Karpas-422 (cell line): Measurements from ENCODE around the gene ZC3H15. TPM values are rescaled to one million over a fixed set of nuclear protein-coding genes. Genes with fewer than 3 reads are reported as not detected.
A peak's percentile ranks its signal among the peaks of the same experiment; 100 is the strongest.

Experiments
- DNase-seq: peaks from one replicate; pipeline ENCODE4 v3.0.0-alpha.2; 2015
- H2AFZ ChIP-seq: fragments of 200-600 bp; sonication (generic); 2 replicates; pipeline ENCODE4 v1.6.1; 2014; ENCODE audit warnings: antibody characterized with exemption, low read length, mixed read lengths
- H3K27ac ChIP-seq: fragments of 200-600 bp; sonication (generic); 2 replicates; pipeline ENCODE4 v1.5.1; 2014; ENCODE audit warnings: mild to moderate bottlenecking, low read length, moderate library complexity
- H3K27me3 ChIP-seq: fragments of 200-600 bp; sonication (generic); 2 replicates; pipeline ENCODE4 v1.6.1; 2014; ENCODE audit warnings: low read length, mixed read lengths
- H3K36me3 ChIP-seq: fragments of 200-600 bp; sonication (generic); 2 replicates; pipeline ENCODE4 v1.6.1; 2014; ENCODE audit warnings: low read length, mixed read lengths; ENCODE audit not compliant: insufficient read depth
- H3K4me1 ChIP-seq: fragments of 200-600 bp; sonication (generic); 2 replicates; pipeline ENCODE4 v1.6.1; 2014; ENCODE audit warnings: mild to moderate bottlenecking, low read length, mixed read lengths
- H3K4me2 ChIP-seq: fragments of 200-600 bp; sonication (generic); 2 replicates; pipeline ENCODE4 v1.6.1; 2014; ENCODE audit warnings: low read length, low read depth, mild to moderate bottlenecking; ENCODE audit not compliant: poor library complexity, severe bottlenecking
- H3K4me3 ChIP-seq: fragments of 200-600 bp; sonication (generic); 2 replicates; pipeline ENCODE4 v1.5.1; 2014; ENCODE audit warnings: mild to moderate bottlenecking, antibody characterized with exemption, low read length, mixed read lengths
- H3K79me2 ChIP-seq: fragments of 200-600 bp; sonication (generic); 2 replicates; pipeline ENCODE4 v1.6.1; 2014; ENCODE audit warnings: mild to moderate bottlenecking, low read length, mixed read lengths
- H3K9ac ChIP-seq: fragments of 200-600 bp; sonication (generic); 2 replicates; pipeline ENCODE4 v1.6.0; 2014; ENCODE audit warnings: low read length
- H3K9me2 ChIP-seq: fragments of 200-600 bp; sonication (generic), shearing (Covaris generic); replicated peaks from 2 replicates; pipeline ENCODE4 v1.6.0; 2014; ENCODE audit warnings: mild to moderate bottlenecking, low read length, moderate library complexity; ENCODE audit not compliant: insufficient read depth
- H3K9me3 ChIP-seq: fragments of 300-700, 200-600 bp; sonication (generic); 2 replicates; pipeline ENCODE4 v1.6.1; 2014; ENCODE audit warnings: low read length, mixed read lengths
- H4K20me1 ChIP-seq: fragments of 200-600 bp; sonication (generic); 2 replicates; pipeline ENCODE4 v1.6.1; 2014; ENCODE audit warnings: mild to moderate bottlenecking, antibody characterized with exemption, low read length, low read depth; ENCODE audit not compliant: insufficient read depth
- total RNA-seq: library from RNA; depleted of rRNA; stranded (reverse); fragments of >200 nt; shearing (Covaris generic); gene quantifications from 2 replicates; pipeline ENCODE4 v1.2.3, GENCODE V29; 2014; ENCODE audit warnings: low replicate concordance

ZC3H15 gene
- total RNA-seq, 1 experiment from 2014 or later = 66.5 TPM

DNA sequence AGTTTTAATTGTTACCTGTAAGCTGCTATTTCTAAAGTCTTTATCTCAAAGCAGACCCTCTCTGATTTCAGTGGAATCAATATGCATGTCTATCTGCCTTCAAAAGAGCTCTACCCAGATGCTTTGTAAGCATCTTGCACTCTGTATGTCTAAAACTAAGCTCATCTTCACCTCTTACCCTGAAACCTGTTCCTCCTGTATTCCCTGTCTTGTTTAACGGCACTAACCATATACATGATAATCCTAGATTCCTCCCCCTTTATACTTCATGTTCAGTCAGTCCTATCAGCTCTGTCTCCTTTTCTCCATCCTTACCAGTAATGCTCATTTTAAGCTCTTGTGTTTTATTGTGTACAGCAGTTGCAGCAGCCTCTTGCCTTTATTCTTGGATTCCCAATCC lies 12.8 kb downstream of the ZC3H15 start:
- peaks cover 57% of the 10 kb centered on the region for H3K36me3 ChIP-seq
- no peaks in the 10 kb centered on the region for H3K27me3 ChIP-seq
- no peak overlapping the region for H2AFZ ChIP-seq
- no peak overlapping the region for H3K4me2 ChIP-seq
- peaks cover 21% of the 10 kb centered on the region for H4K20me1 ChIP-seq
- no peaks in the 10 kb centered on the region for H3K9me2 ChIP-seq
- H3K79me2 ChIP-seq = peaks cover 70% of the 10 kb centered on the region
- no peaks in the 10 kb centered on the region for H3K4me1 ChIP-seq
- H3K4me3 ChIP-seq = no peak overlapping the region
- H3K9me3 ChIP-seq = no peaks in the 10 kb centered on the region
- H3K9ac ChIP-seq = no peak overlapping the region
- no peak overlapping the region for H3K27ac ChIP-seq
- DNase-seq = no peak

DNA sequence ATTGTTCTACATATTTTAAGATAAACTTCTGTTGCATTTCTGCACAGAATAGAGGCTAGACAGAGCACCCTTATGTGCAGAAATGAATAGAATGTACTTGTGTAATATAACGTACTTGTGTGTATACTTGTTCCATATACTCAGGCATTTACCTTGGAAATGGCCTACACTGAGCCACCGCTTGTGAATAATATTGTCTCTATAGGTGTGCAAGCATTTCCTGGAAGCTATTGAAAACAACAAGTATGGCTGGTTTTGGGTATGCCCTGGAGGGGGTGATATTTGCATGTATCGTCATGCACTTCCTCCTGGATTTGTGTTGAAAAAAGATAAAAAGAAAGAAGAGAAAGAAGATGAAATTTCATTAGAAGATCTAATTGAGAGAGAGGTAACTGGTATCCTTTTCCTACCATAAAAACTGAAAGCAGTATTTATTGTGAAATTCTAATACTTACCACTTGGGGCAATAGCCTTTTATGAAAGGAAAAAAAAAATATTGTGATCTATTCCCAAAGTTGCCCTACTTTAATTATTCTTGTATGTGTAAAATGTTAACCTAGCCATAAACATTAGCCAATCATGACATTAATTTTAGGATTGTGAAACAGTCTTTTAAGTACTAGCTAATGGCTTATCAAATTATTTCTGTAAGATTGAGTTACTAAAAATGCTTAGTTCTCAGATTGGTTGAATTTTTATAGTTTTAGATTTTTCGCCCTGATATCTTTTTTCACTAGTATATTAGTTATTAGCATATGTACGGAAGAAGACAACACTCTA lies 18.0 kb downstream of the ZC3H15 start:
- Histone ChIP-seq H3K9me3 (no peaks in the 10 kb centered on the region), H4K20me1 (peaks cover 7% of the 10 kb centered on the region; the same call in 1 of the 2 replicates), H3K4me3 (no peak overlapping the region), H3K27ac (no peak overlapping the region), H3K36me3 (peaks cover 75% of the 10 kb centered on the region), H3K79me2 (peaks cover 56% of the 10 kb centered on the region), H3K4me1 (no peaks in the 10 kb centered on the region), H3K27me3 (no peaks in the 10 kb centered on the region), H3K9me2 (no peaks in the 10 kb centered on the region), H2AFZ (no peak overlapping the region), H3K9ac (no peak overlapping the region), H3K4me2 (no peak overlapping the region)
- DNase-seq = peak; percentile 70

DNA sequence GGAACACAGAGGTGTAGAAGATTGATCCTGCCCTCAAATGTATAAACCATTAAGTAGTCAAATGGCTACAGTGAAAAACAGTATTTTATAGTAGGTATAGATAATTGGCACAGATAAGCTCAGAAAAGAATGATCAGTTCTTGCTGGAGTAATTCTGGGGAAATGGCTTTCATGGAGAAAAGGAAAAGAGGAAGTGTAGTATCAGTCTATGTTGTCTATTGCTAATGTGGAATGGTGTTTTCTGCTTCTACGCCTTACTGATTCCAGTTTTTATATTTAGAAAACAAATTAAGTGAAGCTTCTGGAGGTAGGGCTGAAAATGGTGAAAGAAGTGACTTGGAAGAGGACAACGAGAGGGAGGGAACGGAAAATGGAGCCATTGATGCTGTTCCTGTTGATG lies 22.2 kb downstream of the ZC3H15 start:
- no peak overlapping the region for H3K4me2 ChIP-seq

DNA sequence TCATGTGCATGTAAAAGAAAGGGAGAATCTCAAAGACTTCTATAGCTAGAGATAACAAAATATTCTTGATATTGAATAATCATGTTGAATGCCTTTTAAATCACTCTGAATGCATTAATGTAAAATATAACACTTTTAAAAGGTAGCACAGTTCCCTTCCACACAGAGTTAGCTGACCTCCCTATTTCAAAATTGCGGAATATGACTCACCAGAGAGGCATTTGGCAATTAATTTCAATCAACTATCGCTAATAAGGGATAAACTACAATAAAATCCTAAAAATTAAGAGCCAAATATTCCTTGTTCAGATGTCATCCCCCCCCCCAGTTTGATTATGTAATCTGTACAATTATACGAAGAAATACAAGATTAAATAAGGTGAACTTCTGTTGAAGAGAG lies 29.3 kb downstream of the ZC3H15 start:
- peaks cover 35% of the 10 kb centered on the region for H3K79me2 ChIP-seq
- no peaks in the 10 kb centered on the region for H3K27me3 ChIP-seq
- no peak overlapping the region for H2AFZ ChIP-seq
- no peaks in the 10 kb centered on the region for H3K4me1 ChIP-seq
- H3K4me2 ChIP-seq = no peak overlapping the region
- no peak overlapping the region for H3K4me3 ChIP-seq
- no peak overlapping the region for H3K9ac ChIP-seq
- H3K9me3 ChIP-seq = no peaks in the 10 kb centered on the region
- H4K20me1 ChIP-seq = no peaks in the 10 kb centered on the region
- no peaks in the 10 kb centered on the region for H3K9me2 ChIP-seq
- DNase-seq = no peak
- H3K27ac ChIP-seq = no peak overlapping the region
- H3K36me3 ChIP-seq = peaks cover 49% of the 10 kb centered on the region; the same call in 1 of the 2 replicates

More for the DNA sequence above, 22.2 kb downstream of the ZC3H15 start:
- H4K20me1 ChIP-seq = no peaks in the 10 kb centered on the region
- H3K27me3 ChIP-seq = no peaks in the 10 kb centered on the region
- peaks cover 65% of the 10 kb centered on the region for H3K79me2 ChIP-seq
- H3K9me2 ChIP-seq = no peaks in the 10 kb centered on the region
- H3K9ac ChIP-seq = no peak overlapping the region
- no peak for DNase-seq
- H3K27ac ChIP-seq = no peak overlapping the region
- no peaks in the 10 kb centered on the region for H3K4me1 ChIP-seq
- no peak overlapping the region for H3K4me3 ChIP-seq
- no peaks in the 10 kb centered on the region for H3K9me3 ChIP-seq
- H2AFZ ChIP-seq = no peak overlapping the region
- peaks cover 77% of the 10 kb centered on the region for H3K36me3 ChIP-seq

DNA sequence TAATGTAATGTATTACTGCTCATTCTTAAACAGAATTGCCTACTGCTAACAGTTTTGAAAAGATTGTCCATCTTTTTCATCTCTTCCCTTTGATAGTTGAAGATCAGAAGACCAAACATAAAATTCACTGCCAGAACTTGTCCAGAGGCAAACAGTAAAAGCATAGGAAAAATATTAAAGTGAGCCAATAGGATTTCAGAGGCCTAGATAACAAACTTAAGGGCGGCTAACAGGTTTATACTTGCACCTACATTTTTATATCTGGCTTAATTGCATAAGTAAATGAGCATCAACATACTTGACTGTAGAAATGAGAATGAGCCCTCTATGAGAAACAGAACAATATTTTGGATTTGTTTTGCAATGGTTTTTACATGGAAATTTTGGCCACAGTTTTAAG lies 30.3 kb downstream of the ZC3H15 start:
- Histone ChIP-seq H3K9me2 (no peaks in the 10 kb centered on the region), H3K27ac (no peak overlapping the region), H2AFZ (no peak overlapping the region), H3K4me1 (no peaks in the 10 kb centered on the region), H3K79me2 (peaks cover 27% of the 10 kb centered on the region), H3K36me3 (peaks cover 53% of the 10 kb centered on the region; the same call in 1 of the 2 replicates), H4K20me1 (no peaks in the 10 kb centered on the region), H3K9me3 (no peaks in the 10 kb centered on the region), H3K9ac (no peak overlapping the region), H3K27me3 (no peaks in the 10 kb centered on the region), H3K4me3 (no peak overlapping the region), H3K4me2 (no peak overlapping the region)
- no peak for DNase-seq

DNA sequence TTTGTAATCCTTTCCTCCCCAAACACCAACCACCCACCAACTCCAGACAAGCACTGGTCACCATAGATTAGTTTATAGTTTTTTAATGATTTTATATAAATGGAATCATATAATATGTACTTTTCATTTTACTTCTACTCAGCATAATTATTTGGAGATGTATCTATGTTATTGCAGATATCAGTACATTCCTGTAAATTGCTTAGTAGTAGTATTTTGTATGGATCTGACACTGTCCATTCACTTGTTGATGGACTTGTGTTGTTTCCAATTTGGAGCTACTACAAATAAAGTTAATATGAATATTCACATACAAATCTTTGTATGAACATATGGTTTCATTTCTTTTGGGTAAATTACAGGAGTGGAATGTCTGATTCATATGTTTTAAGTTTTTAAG lies 31.0 kb downstream of the ZC3H15 start:
- Histone ChIP-seq H3K27ac (no peak overlapping the region), H3K36me3 (peaks cover 47% of the 10 kb centered on the region; the same call in 1 of the 2 replicates), H3K9me3 (no peaks in the 10 kb centered on the region), H3K4me1 (no peaks in the 10 kb centered on the region), H4K20me1 (no peaks in the 10 kb centered on the region), H2AFZ (no peak overlapping the region), H3K79me2 (peaks cover 20% of the 10 kb centered on the region), H3K27me3 (no peaks in the 10 kb centered on the region), H3K4me3 (no peak overlapping the region), H3K9me2 (no peaks in the 10 kb centered on the region), H3K4me2 (no peak overlapping the region), H3K9ac (no peak overlapping the region)
- DNase-seq = no peak

DNA sequence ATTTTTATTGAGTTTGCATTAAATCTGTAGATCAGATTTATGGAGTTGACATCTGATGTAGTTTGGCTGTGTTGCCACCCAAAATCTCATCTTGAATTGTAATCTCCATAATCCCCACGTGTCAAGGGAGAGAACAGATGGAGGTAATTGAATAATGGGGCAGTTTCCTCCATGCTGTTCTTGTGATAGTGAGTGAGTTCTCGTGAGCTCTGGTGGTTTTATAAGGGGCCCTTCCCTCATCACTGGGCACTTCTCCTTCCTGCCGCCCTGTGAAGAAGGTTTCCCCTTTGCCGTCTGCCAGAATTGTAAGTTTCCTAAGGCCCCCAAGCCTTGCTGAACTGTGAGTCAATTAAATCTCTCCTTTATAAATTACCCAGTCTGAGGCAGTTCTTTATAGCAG lies 32.2 kb downstream of the ZC3H15 start:
- peaks cover 36% of the 10 kb centered on the region; the same call in 1 of the 2 replicates for H3K36me3 ChIP-seq
- no peaks in the 10 kb centered on the region for H3K9me3 ChIP-seq
- no peak overlapping the region for H2AFZ ChIP-seq
- no peaks in the 10 kb centered on the region for H3K4me1 ChIP-seq
- H3K4me3 ChIP-seq = no peak overlapping the region
- no peak for DNase-seq
- no peaks in the 10 kb centered on the region for H3K9me2 ChIP-seq
- no peak overlapping the region for H3K27ac ChIP-seq
- no peaks in the 10 kb centered on the region for H3K27me3 ChIP-seq
- peaks cover 10% of the 10 kb centered on the region for H3K79me2 ChIP-seq
- no peak overlapping the region for H3K9ac ChIP-seq
- H4K20me1 ChIP-seq = no peaks in the 10 kb centered on the region
- no peak overlapping the region for H3K4me2 ChIP-seq

DNA sequence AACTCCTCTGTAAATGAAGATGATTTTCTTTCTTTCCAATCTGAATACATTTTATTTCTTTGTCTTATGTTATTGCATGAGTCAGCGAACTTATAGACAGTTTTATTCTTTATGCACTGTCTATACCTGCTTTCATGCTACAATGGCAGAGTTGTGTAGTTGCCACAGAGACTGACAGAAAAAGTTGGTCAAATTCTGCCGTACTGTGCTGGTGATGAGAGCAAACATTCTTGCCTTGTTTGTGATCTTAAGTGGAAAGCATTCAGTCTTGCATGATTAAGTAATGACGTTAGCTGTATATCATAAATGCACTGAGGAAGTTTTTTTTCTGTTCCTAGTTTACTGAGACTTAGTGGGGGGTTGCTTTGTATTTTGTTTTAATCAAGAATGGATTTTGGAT lies 32.9 kb downstream of the ZC3H15 start:
- DNase-seq = no peak
- Histone ChIP-seq H3K4me3 (no peak overlapping the region), H2AFZ (no peak overlapping the region)

More for the DNA sequence above, 32.9 kb downstream of the ZC3H15 start:
- no peaks in the 10 kb centered on the region for H3K27me3 ChIP-seq
- H3K9me2 ChIP-seq = no peaks in the 10 kb centered on the region
- no peak overlapping the region for H3K4me2 ChIP-seq
- H3K9me3 ChIP-seq = no peaks in the 10 kb centered on the region
- H3K36me3 ChIP-seq = peaks cover 33% of the 10 kb centered on the region; the same call in 1 of the 2 replicates
- H3K9ac ChIP-seq = no peak overlapping the region
- H3K4me1 ChIP-seq = no peaks in the 10 kb centered on the region
- no peaks in the 10 kb centered on the region for H4K20me1 ChIP-seq
- peaks cover 6% of the 10 kb centered on the region for H3K79me2 ChIP-seq
- H3K27ac ChIP-seq = no peak overlapping the region
